ENCODE measurements around the gene PHTF2.

- TF ChIP-seq NFRKB (IDR thresholded peaks at IDR 0.05) = no peak
- TF ChIP-seq SUZ12 (IDR thresholded peaks at IDR 0.05) = no peak
- no peak for TF ChIP-seq PKNOX1 (IDR thresholded peaks at IDR 0.05)
- TF ChIP-seq FOXA1 (IDR thresholded peaks at IDR 0.05) = no peak
Observed at GRCh38 chr7:77894574-77895091, 96.1 kb downstream of the PHTF2 start.

Data from HEK293T (cell line).